Measurements from ENCODE around the gene UST.
"Not testable (repeated sequence)": the region's sequence is repeated elsewhere in the genome, so short reads cannot be mapped to it uniquely, and the experiment has no call there.

The UST gene

DNA sequence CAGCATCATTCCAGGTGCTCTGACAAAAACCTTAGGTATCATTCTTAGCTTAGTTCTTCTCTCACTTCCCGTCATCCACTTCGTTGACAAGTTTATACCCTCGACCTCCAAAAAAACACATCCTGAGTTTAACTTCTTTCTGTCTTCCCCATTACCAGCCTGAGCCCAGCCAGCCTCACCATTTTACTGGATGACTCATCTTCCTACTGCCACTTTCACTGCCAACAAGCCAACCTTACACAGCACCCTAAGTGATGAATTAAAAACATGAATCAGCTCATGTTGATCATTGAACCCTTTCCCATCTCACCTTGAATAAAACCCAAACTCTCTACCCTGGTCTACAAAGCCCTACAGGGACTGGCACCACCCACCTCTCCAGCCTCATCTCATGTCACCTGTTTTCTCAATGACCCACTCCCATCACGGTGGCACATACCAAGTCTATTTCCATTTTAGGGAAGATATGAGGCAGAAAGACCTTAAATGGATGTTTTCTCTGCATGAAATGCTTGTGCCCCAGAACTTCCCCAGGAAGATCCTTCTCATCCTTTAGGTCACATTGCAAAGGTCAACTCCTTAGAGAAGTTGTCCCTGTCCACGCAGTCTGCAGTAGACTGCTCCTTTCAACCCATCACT is 9.9 kb upstream of the UST start:
- no peak for DNase-seq

DNA sequence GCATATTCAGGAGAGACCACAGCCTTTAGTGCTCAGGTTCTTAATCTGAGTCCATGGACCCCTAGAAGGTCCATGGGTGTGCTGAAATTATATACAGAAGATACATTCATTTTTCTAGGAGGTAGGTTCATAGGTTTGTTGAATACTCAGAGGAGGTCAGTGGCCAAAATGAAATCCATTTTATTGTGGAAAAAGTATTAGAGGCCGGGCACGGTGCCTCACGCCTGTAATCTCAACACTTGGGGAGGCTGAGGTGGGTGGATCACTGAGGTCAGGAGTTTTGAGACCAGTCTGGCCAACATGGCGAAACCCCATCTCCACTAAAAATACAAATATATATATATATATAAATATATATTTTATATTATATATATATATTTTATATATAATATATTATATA is 9.0 kb upstream of the UST start:
- DNase-seq = no peak

DNA sequence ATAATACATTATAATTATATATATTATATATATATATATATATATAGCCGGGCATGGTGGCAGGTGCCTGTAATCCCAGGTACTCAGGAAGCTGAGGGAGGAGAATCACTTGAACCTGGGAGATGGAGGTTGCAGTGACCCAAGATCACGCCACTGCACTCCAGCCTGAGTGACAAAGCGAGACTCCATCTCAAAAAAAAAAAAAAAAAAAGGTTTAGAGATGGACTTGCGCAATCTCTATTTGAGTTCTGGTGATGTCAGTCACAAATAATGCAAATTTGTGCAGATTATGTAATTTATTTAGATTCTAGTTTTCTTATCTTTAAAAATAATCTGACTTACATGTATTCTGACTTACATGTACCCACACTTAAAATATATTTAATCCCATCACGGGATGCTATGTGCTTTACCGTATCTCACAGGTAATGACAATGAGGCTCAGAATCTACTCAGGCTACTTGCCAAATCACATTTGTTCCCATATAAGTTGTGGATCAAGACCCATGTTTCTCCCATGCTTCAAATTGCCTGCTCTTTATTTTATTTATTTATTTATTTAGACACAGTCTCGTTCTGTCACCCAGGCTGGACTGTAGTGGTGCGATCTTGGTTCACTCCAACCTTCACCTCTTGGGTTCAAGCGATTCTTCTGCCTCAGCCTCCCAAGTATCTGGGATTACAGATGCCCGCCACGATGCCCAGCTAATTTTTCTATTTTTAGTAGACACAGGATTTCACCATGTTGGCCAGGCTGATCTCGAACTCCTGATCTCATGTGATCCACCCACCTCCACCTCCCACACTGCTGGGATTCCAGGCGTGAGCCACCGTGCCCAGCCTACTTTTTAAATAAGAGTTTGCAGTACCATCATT is 7.6 kb upstream of the UST start:
- no peak for DNase-seq

DNA sequence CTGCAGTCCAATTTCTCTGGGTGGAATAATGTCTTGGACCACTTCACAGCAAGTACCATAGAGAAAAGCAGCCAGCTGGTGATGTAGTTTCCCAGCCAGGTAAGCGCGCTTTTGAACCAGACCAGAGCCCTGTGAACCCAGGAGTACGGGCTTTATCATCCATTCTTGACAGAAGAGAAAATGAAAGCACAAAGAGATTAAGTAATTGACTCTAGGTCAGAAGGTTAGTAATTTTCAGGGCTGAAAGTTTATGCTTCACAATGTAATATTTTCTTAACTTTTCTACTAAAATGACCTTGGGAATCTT is 7.1 kb upstream of the UST start:
- no peak for DNase-seq

DNA sequence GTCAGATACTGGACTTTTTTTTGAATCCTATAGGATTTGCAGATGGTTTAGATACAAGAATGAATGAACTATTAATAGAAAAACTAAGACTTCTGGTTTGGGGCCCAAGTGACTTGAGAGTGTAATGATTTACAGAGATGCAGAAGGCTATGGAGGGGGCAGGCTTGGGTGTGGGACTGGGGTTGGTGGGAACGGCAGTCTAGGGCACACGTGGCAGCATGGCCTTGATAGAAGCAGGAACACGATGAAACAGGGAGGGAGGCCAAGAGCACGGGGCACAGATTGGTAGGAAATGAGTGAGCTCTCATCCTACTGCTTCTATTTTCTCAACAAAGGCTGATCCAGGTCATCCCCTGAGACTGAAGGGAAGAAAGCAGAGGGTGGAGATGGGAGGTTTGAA is 3.4 kb upstream of the UST start:
- DNase-seq = no peak

DNA sequence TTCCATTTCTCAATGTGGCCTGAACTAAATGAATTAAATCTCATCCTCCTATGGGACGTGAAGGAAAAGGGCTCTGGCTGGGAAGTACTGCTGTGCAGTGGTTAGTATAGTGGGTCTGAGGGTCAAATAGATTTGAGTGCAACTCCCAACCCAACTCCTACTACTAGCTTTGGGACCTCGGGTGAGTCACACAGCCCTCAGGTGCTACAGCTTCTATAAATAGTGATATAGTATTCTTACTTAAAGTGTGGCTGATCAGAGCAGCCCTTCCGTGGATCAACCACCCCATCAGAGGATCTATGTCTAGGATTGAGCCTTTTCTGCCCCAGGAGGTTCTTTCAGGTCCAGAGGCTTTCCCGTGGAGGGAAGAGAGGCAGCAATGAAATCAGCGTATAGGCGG is 904 bp upstream of the UST start:
- no peak for DNase-seq

DNA sequence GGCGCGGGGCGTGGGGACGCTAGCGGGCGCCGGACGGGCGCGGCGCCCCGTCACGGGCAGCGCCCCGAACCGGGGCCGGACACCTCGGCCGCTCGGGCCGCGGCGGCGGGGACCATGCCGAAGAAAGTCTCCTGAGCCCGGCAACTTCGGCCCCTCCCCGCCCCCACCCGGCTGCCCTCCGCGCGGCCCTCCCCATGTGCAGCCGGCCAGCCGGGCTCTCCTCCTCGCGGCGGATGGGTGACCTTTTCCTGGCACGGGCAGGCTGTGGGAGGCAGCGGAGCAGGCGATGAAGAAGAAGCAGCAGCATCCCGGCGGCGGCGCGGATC is 278 bp downstream of the UST start:
- no peak for DNase-seq

DNA sequence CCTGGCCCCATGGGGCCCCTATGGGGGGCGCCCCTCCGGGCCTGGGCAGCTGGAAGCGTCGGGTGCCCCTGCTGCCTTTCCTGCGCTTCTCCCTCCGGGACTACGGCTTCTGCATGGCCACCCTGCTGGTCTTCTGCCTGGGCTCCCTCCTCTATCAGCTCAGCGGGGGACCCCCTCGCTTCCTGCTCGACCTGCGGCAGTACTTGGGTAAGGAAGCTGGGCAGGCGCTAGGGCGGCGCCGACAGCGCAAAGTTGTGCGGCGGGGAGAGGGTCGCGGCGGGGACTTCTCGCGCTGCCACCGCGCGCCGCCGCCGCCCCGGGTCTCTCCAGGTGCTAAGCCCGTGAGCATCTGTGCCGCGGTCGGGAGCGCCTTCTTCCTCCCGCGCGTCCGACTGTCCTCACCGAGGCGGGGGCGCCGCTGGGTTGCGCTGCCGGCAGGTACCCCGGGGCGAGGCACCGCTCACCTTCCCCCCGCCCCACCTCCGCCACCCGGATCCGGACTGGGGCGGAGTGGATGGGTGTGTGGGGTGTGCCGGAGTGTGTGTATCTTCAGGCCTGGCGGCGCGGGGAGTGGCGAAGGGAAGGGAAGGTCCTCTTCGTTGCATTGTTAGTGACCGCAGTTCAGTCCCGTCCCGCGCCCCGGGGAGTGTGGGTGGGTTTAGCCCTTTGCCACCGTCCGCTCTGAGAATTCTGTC is 788 bp downstream of the UST start:
- DNase-seq = no peak

DNA sequence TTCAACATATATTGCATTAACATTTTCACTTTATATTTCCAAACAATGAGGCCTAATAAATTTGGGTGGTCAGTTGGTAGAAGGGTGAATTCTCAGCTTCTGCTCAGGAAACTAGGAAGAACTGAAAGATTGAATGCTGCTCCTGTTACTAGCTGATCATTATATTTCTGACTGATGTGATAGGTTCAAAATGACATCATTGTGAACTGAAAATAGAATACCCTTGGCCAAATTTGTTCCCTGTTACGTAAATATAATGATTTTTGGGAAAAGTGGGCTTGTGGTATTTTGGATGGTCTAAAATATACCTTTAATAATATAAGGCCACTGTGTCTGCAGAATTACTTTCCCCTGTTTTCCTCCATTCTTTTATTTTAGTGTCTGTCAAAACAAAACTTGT is 2.8 kb downstream of the UST start:
- no peak for DNase-seq

DNA sequence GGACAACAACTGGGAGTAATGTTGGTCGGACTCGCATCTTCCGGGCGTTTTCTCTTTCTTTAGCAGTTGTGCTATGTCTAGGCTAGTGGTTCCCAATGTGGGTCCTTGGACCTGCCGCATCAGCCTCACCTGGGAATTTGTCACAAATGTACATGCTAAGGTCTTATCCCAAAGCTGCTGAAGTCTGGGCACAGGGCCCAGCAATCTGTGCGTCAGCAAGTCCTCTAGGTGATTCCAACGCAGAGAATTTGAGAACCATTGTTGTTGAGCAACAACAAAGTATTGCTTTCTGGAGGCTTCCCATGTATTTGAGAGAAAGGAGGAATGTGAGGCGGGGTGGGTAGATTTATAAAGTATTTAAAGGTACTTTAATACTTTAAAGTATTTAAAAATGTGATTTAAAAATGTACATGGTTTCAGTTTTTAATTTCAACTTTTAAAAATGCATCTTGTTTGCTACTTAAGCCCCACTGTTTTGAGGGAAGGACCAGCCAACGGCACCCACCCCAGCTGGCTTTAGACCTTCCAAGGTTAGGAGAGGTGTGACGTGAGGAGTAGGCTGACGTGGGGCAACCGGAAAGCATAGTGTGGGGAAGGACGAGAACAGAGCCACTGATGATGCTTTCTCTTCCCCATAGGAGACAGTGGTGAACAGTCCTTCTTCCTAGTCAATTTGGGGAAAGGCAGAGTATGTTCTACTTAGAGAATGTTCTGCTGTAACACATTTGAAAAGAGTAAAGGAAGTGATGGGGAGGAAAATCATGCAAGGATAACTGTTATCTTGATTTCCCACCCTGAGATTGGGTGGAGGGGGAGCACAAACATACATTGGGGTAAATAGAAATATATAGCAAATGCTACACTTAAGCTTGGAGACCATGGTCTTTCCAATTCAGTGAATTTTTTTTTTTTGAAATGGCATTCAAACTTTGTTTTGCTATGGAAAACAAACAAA is 4.3 kb downstream of the UST start:
- no peak for DNase-seq

DNA sequence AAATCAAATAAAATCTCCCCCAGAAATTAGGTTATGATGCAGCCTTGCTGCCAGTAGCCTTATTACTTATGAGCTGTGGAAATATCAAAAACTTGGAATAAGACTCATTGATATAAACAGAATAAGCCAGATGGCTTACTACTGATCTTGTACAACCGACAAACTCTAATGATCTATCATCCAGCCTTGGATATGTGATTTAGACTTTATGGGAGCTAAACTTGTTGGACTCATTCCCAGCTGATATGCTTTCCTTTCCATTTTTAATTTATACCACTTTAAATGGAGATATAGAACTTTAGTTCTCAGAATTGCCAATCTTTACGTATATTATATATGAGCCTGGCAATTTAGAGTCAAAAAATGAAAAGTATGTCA is 5.0 kb downstream of the UST start:
- no peak for DNase-seq

DNA sequence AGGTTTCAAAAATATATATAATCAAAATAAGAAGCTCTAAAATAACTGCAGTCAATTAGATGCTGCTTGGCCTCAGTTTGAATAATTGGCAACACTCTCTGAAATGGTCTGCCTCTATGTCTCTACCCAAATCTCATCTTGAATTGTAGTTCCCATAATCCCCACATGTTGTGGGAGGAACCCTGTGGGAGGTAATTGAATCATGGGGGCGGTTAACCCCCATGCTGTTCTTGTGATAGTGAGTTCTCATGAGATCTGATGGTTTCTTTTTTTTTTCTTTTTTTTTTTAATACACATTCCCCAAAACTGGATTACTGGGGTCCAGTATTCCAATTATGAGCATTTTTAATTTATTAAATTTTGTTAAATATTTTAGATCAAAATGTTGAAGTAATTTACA is 8.5 kb downstream of the UST start:
- DNase-seq = not testable (repeated sequence)

DNA sequence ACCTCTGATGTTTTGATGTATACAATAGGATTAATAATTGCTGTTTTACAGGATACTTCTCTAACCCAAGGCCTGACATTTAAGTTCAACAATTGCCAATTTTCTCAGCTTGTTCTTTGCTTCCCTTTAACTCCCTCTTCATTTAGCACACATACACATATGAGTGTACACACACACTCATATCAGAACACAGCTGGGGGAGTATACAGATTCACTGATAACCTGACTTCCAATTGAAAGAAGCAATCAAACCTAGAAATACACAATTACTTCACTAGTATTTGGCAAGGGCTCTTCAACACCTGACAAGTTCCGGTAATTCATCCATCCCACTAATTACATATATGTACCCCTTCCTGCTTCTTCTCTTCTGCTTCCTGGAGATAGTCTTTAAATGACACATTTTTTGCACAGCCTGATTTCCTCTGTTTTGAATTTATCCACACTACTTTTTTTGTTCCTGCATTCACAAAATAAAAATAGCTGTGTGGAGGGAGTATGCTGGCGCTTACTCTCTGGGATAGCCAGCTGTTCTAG is 11.2 kb downstream of the UST start:
- peak; percentile 25 for DNase-seq

DNA sequence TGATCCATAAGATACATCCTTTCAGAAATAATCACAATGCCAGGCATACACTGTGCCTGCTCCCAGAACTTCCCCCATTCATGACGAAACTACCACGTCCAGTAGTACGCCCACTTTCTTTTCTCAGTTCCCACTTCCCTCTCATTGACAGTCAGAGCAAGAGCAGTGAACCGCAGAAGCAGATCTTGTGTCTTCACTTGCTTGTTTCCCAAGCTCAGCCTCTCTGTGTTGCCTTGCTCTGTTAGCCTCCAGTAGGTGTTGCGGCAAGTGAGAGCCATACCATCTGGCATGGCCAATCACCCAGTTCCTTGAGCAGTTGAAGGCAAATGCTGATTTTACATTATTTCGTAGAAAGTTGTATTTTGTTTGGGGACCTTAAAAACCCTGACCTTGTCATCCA is 11.7 kb downstream of the UST start:
- peak; percentile 65 for DNase-seq

DNA sequence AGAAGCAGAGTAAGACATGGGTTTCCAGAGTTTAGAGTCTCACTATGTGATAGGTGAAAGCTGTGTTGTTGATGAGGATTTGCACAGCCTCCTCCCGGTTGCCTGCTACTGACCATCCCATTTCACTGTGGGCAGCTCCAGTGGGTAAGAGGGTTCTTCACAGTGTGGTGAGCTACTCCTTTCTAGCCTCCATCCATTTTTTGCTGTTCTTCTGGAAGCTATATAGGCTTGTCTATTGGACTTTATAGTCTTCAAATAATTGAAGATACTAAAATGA is 13.4 kb downstream of the UST start:
- DNase-seq = no peak

DNA sequence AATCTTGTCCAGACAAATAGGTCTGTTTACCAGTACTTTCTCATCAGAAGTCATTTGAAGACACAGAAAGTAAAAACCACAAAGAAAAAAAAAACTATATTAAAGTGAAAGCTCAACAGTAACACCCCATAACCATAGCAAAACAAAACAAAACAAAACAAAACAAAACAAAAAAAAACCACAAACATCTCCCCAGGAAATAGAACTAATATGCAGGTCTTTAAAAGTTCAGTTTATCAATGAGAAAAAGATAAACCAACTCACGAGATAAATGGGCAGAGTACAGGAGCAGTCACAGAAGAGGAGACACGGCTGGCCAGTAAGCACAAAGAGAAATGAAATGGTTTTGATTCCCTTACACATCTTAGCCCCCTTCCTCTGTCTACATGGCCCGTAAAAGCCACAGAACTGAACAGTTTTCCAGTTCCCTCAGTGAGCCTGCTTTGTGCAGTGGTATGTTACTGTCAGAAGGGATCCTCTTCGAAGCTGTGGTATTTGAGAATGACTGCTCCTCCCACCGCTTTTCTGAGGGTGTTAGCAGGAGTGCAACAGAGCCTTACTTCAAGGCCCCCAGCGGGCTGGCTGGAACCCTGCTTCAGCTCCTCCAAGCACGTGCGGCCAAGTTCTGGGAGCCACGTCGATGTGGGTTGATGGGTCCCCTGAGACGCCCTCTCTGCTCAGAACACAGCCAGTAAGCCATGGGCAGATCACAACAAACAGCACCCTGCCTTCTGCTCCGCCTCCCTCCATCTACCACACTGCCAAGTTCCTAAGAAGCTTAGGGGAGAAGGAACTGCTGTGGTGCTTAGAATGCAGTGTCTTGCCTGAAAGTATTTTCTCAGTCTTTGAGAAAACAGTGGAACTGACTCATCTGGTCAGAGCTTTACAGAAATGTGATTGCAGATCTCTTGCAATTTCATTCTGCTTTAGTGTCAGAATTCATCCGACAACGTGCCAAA is 14.0 kb downstream of the UST start:
- DNase-seq = peak; percentile 61

DNA sequence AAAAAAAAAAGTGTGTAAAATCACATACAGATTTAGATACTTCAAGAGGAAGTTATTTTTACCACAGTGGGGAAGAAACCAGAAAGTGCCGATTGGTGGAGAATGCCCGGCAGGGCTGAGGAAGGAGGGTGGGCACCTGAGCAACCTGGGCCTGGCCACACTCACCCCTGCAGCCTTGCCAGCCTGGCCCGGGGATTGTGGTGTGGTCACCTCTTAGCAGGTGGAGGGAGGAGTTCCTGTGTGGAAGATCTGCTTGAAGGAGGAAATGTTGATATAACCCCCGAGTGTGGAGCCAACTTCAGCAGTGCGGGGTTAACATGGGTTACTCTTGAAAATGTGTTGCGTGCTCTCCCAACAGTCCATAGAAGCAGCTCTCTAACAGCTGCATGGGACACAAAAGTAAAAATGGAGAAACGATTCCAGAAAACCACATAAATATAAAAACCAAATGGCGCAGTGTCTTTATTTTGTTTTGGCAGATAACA is 14.7 kb downstream of the UST start:
- no peak for DNase-seq

DNA sequence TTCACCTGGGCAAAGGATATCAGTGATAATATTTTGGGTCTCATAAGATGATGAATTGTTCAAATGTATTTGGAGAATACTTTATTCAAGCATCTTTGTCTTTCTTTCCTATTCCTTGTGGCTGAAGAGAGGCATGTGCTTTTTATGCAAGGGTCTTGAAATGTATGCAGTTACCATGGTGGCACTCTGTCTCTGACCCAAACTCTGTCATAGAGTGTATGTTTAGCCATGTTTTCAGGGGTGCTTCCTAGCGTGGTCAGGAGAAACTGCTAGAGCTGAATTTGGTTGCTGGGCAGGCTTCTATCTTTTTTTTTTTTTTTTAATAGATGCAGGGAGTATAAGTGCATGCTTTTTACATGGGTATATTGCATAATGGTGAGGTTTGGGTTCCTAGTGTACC is 15.4 kb downstream of the UST start:
- no peak for DNase-seq

DNA sequence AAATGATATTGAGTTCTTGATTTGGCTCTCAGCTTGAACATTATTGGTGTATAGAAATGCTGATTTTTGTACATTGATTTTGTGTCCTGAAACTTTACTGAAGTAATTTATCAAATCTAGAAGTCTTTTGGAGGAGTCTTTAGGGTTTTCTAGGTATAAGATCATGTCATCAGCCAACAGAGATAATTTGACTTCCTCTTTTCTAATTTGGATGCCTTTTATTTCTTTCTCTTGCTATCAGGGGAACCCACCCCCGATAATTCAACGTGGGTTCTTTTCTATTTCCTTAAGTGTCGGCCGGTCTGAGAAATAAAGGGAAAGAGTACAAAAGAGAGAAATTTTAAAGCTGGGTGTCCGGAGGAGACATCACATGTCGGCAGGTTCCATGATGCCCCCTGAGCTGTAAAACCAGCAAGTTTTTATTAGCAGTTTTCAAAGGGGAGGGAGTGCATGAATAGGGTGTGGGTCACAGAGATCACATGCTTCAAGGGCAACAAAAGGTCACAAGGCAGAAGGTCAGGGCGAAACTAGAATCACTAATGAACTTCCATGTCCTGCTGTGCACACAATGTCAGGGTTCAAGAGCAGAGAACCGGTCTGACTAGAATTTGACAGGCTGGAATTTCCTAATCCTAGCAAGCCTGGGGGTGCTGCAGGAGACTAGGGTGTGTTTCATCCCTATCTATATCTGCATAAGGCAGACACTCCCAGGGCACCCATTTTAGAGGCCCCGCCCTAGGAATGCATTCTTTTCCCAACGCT is 17.6 kb downstream of the UST start:
- DNase-seq = peak; percentile 32

DNA sequence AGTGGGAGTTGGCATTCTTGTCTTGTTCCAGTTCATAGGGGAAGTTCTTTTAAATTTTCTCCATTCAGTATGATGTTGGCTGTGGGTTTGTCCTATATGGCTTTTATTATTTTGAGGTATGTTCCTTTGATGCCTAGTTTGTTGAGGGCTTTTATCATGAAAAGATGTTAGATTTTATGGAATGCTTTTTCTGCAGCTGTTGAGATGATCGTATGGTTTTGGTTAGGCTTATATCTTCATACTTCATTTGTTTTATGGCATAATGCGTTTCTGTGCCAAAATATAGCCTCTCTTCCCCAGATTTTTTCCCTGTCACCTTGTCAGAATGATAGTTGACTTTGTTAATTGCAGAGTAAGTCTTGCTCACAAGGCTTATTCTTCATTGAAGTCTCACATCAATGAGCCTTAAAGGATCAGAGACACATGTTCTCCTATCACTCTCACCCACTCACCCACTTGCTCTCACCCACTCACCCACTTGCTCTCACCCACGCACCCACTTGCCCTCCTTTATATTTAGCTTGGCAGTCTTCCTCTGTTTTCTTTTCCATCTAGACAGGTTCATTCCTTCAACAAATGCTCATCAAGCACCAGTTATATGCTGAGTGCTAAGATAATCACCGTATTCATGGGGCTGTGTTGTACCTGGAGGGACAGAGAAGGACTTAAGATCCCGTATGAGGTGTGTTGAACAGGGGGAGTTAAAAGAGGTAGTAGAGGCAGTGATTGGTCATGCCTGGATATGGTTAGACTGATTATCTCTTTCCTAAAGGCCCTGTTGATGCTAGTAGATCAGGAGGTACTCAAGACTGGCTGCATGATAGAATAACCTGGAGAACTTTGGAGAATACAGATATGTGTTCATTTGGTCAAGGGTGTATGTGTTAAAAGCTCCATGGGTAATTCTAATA is 19.3 kb downstream of the UST start:
- DNase-seq = no peak
